Nephron (organoid): ENCODE data around the gene KCNQ1.
A peak's percentile ranks its signal among the peaks of the same experiment; 100 is the strongest.

Experiments used
- H3K27ac Mint-ChIP-seq, 3 experiments: 2 replicates each; pipeline ENCODE4 v1.8.0; 2020; ENCODE audit warnings: mixed read lengths in 3 of 3, mild to moderate bottlenecking in 2 of 3, moderate library complexity in 1 of 3
- H3K27me3 Mint-ChIP-seq: 2 replicates; pipeline ENCODE4 v1.8.0; 2021; ENCODE audit warnings: low read depth, mild to moderate bottlenecking, moderate library complexity, mixed read lengths
- H3K36me3 Mint-ChIP-seq: 2 replicates; pipeline ENCODE4 v1.8.0; 2020; ENCODE audit warnings: low read depth, mixed read lengths
- H3K4me1 Mint-ChIP-seq: 2 replicates; pipeline ENCODE4 v1.8.0; 2020; ENCODE audit warnings: mixed read lengths
- H3K4me3 Mint-ChIP-seq, 3 experiments: 2 replicates each; pipeline ENCODE4 v1.8.0; 2020; ENCODE audit warnings: mild to moderate bottlenecking in 3 of 3, mixed read lengths in 3 of 3, moderate library complexity in 2 of 3
- H3K9me3 Mint-ChIP-seq: 2 replicates; pipeline ENCODE4 v1.8.0; 2020; ENCODE audit warnings: mixed read lengths
- CTCF ChIP-seq, 3 experiments: fragments of 200-600 bp; sonication (generic); IDR thresholded peaks; one replicate each; pipeline ENCODE4 v1.5.0; 2021; ENCODE audit warnings: antibody characterized with exemption in 3 of 3; ENCODE audit not compliant: unreplicated experiment in 3 of 3

The KCNQ1 gene

DNA sequence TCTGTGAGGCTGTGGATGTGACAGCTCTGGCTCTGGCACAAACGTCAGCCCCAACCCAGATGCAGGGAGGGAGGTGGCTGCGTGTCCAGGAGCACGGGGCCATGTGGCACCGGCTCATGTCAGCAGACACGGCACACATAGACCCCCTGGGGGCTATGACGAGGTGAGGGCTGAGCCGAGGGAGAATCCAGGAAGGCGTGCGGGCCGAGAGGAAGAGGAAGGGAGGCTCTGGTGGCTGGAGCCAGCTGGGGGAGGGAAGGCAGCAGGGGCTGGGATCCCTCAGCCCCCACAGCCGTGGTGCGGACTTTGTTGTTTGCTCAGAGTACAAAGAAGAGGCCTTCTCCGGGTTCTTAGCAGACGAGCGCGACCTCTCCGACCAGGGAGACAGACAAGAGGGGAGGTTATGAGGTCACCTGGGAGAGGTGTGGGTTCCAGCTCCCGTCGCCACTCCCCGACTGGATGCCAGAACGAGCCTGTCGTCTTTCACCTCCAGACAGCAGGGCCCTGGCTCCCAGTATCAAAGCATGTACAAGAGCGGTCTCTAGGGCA lies 394.7 kb downstream of the KCNQ1 start:
- Mint-ChIP-seq H3K36me3 (no peaks in the 10 kb centered on the region), H3K27ac (peak overlapping the region; percentile 58 to 73 (median 65)), H3K9me3 (no peaks in the 10 kb centered on the region), H3K27me3 (peaks cover 4% of the 10 kb centered on the region), H3K4me1 (peaks cover 48% of the 10 kb centered on the region), H3K4me3 (no peak overlapping the region)
- no peak for TF ChIP-seq CTCF (IDR thresholded peaks at IDR 0.05; ENCODE audit: unreplicated experiment in 3 of 3)

- Mint-ChIP-seq H3K9me3 (no peaks in the 10 kb centered on the region), H3K36me3 (no peaks in the 10 kb centered on the region), H3K4me1 (peaks cover 32% of the 10 kb centered on the region), H3K27me3 (peaks cover 4% of the 10 kb centered on the region), H3K4me3 (no peak overlapping the region), H3K27ac (peak overlapping the region in 1 of 3 experiments; percentile 65)
- TF ChIP-seq CTCF (IDR thresholded peaks at IDR 0.05; ENCODE audit: unreplicated experiment in 3 of 3): no peak
These were observed 396.8 kb downstream of the KCNQ1 start for GRCh38 chr11:2841411-2842190.

DNA sequence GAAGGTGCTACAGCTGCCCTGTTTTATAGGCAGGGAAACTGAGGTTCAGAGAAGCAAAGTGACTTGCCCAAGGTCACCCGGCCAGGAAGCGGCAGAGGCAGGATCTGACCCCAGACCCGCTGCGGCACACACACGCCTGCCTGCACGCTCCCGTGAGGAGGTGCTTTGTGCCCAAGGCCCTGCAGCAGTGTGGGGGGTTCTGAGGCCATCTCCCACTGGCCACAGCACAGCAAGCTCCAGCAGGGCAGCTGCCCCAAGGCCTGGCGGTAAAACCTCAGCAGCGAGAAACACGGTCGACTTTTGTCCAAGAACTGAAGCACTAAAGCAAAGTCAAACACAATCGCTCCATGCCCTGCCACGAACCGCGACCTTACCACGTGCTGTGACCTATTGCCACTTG lies 398.1 kb downstream of the KCNQ1 start:
- Mint-ChIP-seq H3K27ac (no peak overlapping the region), H3K4me3 (no peak overlapping the region), H3K36me3 (no peaks in the 10 kb centered on the region), H3K9me3 (no peaks in the 10 kb centered on the region), H3K27me3 (peaks cover 4% of the 10 kb centered on the region), H3K4me1 (peaks cover 25% of the 10 kb centered on the region)
- TF ChIP-seq CTCF (IDR thresholded peaks at IDR 0.05; ENCODE audit: unreplicated experiment in 3 of 3): no peak

DNA sequence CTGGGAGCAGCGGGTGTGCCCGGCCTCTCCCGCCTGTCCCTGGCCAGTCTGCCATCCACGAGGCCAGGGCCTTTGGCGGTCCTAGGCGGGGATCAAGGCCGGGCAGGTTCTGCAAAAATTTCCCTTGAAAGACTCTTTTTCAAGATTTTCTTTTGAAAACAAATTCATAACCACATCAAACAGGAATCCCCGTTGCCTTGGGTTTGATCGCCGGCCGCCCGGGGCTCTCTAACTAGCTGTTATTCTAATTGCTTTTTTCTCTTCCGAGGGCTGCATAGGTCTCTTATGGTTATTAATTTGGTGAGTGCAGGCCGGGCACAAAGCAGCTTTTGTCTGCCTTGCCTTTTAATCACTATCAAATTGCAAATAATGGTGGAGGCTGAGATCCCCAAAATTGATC lies 398.7 kb downstream of the KCNQ1 start:
- TF ChIP-seq CTCF (IDR thresholded peaks at IDR 0.05; ENCODE audit: unreplicated experiment in 3 of 3): no peak
- Mint-ChIP-seq H3K36me3 (no peaks in the 10 kb centered on the region), H3K9me3 (no peaks in the 10 kb centered on the region), H3K27ac (peak overlapping the region in 1 of 3 experiments; percentile 39), H3K27me3 (peaks cover 4% of the 10 kb centered on the region), H3K4me3 (no peak overlapping the region), H3K4me1 (peaks cover 21% of the 10 kb centered on the region)

- Mint-ChIP-seq H3K27me3 (peaks cover 7% of the 10 kb centered on the region), H3K36me3 (no peaks in the 10 kb centered on the region)
- TF ChIP-seq CTCF (IDR thresholded peaks at IDR 0.05; ENCODE audit: unreplicated experiment in 3 of 3): no peak
These were observed 399.5 kb downstream of the KCNQ1 start for GRCh38 chr11:2844116-2844842.

More at GRCh38 chr11:2844116-2844842, 399.5 kb downstream of the KCNQ1 start:
- Mint-ChIP-seq H3K9me3 (no peaks in the 10 kb centered on the region), H3K4me1 (peaks cover 23% of the 10 kb centered on the region), H3K4me3 (no peak overlapping the region), H3K27ac (peak overlapping the region in 1 of 3 experiments; percentile 39)
